ENCODE results near the gene SYT12.

GRCh38 chr11:67060111-67060522, 37.2 kb downstream of the SYT12 start:
- TF ChIP-seq POLR2A (IDR thresholded peaks at IDR 0.05) (no peak), CTCF (IDR thresholded peaks at IDR 0.05) (no peak)
